Heart right ventricle (tissue), 16 donors: ENCODE data around the gene SELENOP. TPM values are rescaled to one million over a fixed set of nuclear protein-coding genes. Genes with fewer than 3 reads are reported as not detected.

Source experiments
- ATAC-seq, 8 donors: fragments of 200-7000 bp; cut with Tn5 transposase; one replicate each; pipeline ENCODE4 v1.9.1; 2020; ENCODE audit warnings: mild to moderate bottlenecking in 8 of 8, moderate library complexity in 8 of 8, moderate number of reproducible peaks in 1 of 8
- DNase-seq, 2 donors: peaks; one replicate each; pipeline ENCODE4 v3.0.0-alpha.2; 2020
- H3K27ac ChIP-seq, 10 donors: fragments of 200-600 bp; sonication (generic) in 2 of 10; one replicate each; pipeline versions ENCODE4 v1.5.0 to v1.8.0; 2020 to 2022; ENCODE audit warnings: mild to moderate bottlenecking in 3 of 10
- H3K27me3 ChIP-seq, 7 donors: fragments of 200-600 bp; one replicate each; pipeline ENCODE4 v1.8.0; 2021 to 2022; ENCODE audit warnings: mild to moderate bottlenecking in 2 of 7
- H3K36me3 ChIP-seq, 9 donors: fragments of 200-600 bp; sonication (generic) in 1 of 9; one replicate each; pipeline versions ENCODE4 v1.5.0 to v1.8.0; 2020 to 2022; ENCODE audit warnings: mild to moderate bottlenecking in 2 of 9
- H3K4me1 ChIP-seq, 9 donors: fragments of 200-600 bp; sonication (generic) in 1 of 9; one replicate each; pipeline versions ENCODE4 v1.5.0 to v1.8.0; 2020 to 2022; ENCODE audit warnings: mild to moderate bottlenecking in 4 of 9
- H3K4me3 ChIP-seq, 10 donors: fragments of 200-600 bp; sonication (generic) in 2 of 10; one replicate each; pipeline versions ENCODE4 v1.5.0 to v1.8.0; 2020 to 2022; ENCODE audit warnings: mild to moderate bottlenecking in 7 of 10, moderate library complexity in 2 of 10
- H3K9me3 ChIP-seq, 11 donors: fragments of 200-600 bp in 10 of 11; sonication (generic) in 2 of 11; one replicate each; pipeline versions ENCODE4 v1.5.0 to v1.8.0; 2013 to 2022; ENCODE audit warnings: mild to moderate bottlenecking in 2 of 11, control low read depth in 1 of 11, moderate library complexity in 1 of 11
- WGBS, 2 donors: extraction: QIAGEN DNeasy Blood & Tissue Kit; methylation state at CpG; one replicate each; pipeline ENCODE4 v1.1.7; 2013; ENCODE audit warnings: inconsistent platforms in 1 of 2; 5-methylcytosine and 5-hydroxymethylcytosine counted together
- intact Hi-C, 10 donors: fragments of 100-400 bp; cut with DNase I; formaldehyde crosslinking; loops; one replicate each; pipeline versions ENCODE4 v1.11.1 to v1.14.2; 2022
- polyA plus RNA-seq, 2 donors: library from polyadenylated mRNA; stranded (reverse); fragments of 200-250 nt; gene quantifications; one replicate each; pipeline ENCODE4 v1.2.3, GENCODE V29; 2013
- total RNA-seq, 10 donors: library from RNA; stranded (reverse); fragmentation: NEBNext Ultra II Directional in 3 of 10; extraction: Animal tissue kit (Norgen Biotek cat#: 25700) in 3 of 10; gene quantifications; one replicate each; pipeline versions ENCODE4 v1.2.1 to v1.2.4, GENCODE V29; 2021 to 2023
- TF ChIP-seq, protein P1 (sequence below), 9 donors: fragments of 200-600 bp; sonication (generic) in 2 of 9; IDR thresholded peaks; one replicate each; pipeline versions ENCODE4 v1.5.0 to v1.8.0; 2021 to 2022; ENCODE audit warnings: antibody characterized with exemption in 9 of 9, mild to moderate bottlenecking in 5 of 9, moderate library complexity in 1 of 9
- donor health status: Arrhythmogenic right ventricular cardiomyopathy.
- donor health status: ischemic (EF 13 %, LVEDD 7.1; RV severe dilation, severe dysfunction).
- donor health status: healthy with polysubstance abuse.
- donor health status: DM: no; HTN: yes; CAD: no.
- donor health status: DM: no; HTN: no; CAD: no.
- donor health status: ischemic (EF 25% LVEDD 6.9; RV normal size, moderate dysfunction).
- donor health status: ischemic (EF 25% LVEDD 5.7; RV mildly dilated, moderate dysfunction).
- donor health status: healthy.
- donor health status: DM: yes; HTN: yes; CAD: no.
- donor health status: Ischemic cardiomyopathy.
- donor health status: ischemic (EF 35%, LVEDD 5.7; RV mildly dilated, moderate dysfunction).
- donor health status: nonischemic (EF 11% LVEDD 7.7; RV severe dilation, severe dysfunction).
- donor health status: DM: yes; HTN: yes; CAD: no.
- donor health status: PGD.
- donor health status: ischemic (EF 29% LVEDD 5.4; RV normal size, mild dysfunction).
- donor health status: nonischemic (EF 23%, LVEDD 6.1; RV moderate dilation, normal function).

The SELENOP gene
- total and polyA plus RNA-seq, 12 donors: 45.9 to 373 (median 169) TPM

DNA sequence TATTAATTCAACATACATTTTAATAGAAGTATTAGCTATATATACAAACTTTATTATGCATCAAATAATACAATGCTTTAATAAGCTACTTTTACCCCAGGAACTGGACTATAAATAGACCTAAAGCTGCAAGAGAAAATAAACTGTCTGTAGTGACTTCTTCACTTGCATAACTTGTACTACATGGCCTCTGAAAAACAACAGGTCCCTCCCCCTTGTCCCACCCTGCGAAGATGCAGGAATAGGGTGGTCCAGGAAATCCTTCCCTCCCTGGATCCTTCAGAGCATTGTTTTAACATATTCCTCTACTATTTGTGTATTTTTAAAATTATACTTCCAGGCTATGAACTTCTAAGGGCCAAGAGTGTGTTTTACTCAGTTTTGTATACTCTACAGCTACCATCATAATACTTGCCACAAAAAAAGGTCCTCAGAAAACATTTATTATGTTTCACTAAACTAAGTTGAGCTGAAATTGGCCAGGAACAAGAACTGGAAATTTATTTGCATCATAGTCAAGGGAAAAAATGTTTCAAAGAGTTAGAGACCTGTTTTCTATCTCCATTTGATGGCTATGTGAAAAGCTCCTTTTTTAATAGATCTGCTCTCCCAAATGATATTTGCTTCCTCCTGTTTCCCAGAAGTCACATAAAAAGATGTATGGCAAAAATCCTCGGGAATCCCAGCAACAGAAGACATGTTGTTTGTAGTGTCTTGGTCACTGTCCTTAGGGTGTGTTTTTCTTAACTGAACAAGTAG is 15.2 kb upstream of the SELENOP start:
- intact Hi-C loops: no loop called here
- Histone ChIP-seq H3K27me3 (no peaks in the 10 kb centered on the region), H3K27ac (peak overlapping the region in 2 of 10 donors; percentile 33 to 53), H3K36me3 (no peaks in the 10 kb centered on the region), H3K4me3 (no peak overlapping the region), H3K9me3 (no peaks in the 10 kb centered on the region), H3K4me1 (peaks cover 0 to 14% (median 5%) of the 10 kb centered on the region in 9 donors)
- peak in 3 of 8 donors; percentile 33 to 67 (median 51) for ATAC-seq
- no peak for DNase-seq
- TF ChIP-seq, protein P1, sequence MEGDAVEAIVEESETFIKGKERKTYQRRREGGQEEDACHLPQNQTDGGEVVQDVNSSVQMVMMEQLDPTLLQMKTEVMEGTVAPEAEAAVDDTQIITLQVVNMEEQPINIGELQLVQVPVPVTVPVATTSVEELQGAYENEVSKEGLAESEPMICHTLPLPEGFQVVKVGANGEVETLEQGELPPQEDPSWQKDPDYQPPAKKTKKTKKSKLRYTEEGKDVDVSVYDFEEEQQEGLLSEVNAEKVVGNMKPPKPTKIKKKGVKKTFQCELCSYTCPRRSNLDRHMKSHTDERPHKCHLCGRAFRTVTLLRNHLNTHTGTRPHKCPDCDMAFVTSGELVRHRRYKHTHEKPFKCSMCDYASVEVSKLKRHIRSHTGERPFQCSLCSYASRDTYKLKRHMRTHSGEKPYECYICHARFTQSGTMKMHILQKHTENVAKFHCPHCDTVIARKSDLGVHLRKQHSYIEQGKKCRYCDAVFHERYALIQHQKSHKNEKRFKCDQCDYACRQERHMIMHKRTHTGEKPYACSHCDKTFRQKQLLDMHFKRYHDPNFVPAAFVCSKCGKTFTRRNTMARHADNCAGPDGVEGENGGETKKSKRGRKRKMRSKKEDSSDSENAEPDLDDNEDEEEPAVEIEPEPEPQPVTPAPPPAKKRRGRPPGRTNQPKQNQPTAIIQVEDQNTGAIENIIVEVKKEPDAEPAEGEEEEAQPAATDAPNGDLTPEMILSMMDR (IDR thresholded peaks at IDR 0.05): no peak
- 59 to 73% methylated on average over 2 of the region's 2 CpGs for WGBS, 2 donors

- Histone ChIP-seq H3K4me3 (no peak overlapping the region), H3K27me3 (no peaks in the 10 kb centered on the region), H3K27ac (peak overlapping the region in 1 of 10 donors; percentile 20), H3K9me3 (no peaks in the 10 kb centered on the region), H3K4me1 (peaks cover 0 to 14% (median 5%) of the 10 kb centered on the region in 9 donors), H3K36me3 (no peaks in the 10 kb centered on the region)
- DNase-seq (no peak), ATAC-seq (no peak)
- intact Hi-C loops: no loop called here
- 83 to 93% methylated on average over 9 of the region's 9 CpGs for WGBS, 2 donors
- TF ChIP-seq, protein P1 (IDR thresholded peaks at IDR 0.05): no peak
Observed at GRCh38 chr5:42825422-42826148, 13.9 kb upstream of the SELENOP start.

GRCh38 chr5:42824347-42824976 is 12.8 kb upstream of the SELENOP start:
- intact Hi-C loops: no loop called here
- DNase-seq (no peak), ATAC-seq (no peak)
- TF ChIP-seq, protein P1 (IDR thresholded peaks at IDR 0.05): no peak
- Histone ChIP-seq H3K4me3 (no peak overlapping the region), H3K4me1 (peaks cover 0 to 14% (median 5%) of the 10 kb centered on the region in 9 donors), H3K9me3 (no peaks in the 10 kb centered on the region), H3K36me3 (no peaks in the 10 kb centered on the region), H3K27ac (no peak overlapping the region), H3K27me3 (no peaks in the 10 kb centered on the region)
- WGBS, 2 donors: 69 to 77% methylated on average over 7 of the region's 7 CpGs

DNA sequence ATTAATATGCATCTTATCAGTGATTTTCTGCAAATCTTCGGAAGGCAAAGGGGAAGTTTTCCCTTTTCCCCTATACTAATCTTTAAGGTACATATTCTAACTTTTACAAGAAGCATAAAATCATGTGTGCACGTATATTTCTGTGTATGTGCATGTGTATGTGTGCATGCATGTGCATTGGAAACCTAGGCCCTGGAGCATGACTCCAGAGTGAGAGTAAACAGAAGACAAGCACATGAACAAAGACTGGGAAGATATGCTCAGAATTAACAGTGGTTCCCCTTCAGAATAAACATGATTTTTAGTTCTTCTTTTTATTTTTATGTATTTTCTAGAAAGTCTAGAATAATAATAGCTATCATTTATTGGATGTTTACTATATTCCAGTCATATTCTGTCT is 10.9 kb upstream of the SELENOP start:
- no peaks in the 10 kb centered on the region for H3K27me3 ChIP-seq
- no peak for DNase-seq
- ATAC-seq: no peak
- H3K4me3 ChIP-seq: no peak overlapping the region
- intact Hi-C loops: no loop called here
- TF ChIP-seq, protein P1 (IDR thresholded peaks at IDR 0.05): no peak
- no peaks in the 10 kb centered on the region for H3K36me3 ChIP-seq
- peaks cover 0 to 12% (median 5%) of the 10 kb centered on the region in 9 donors for H3K4me1 ChIP-seq
- WGBS, 2 donors: 86 to 92% methylated on average over 2 of the region's 2 CpGs
- no peaks in the 10 kb centered on the region for H3K9me3 ChIP-seq
- H3K27ac ChIP-seq: no peak overlapping the region
